B cell (primary cell): ENCODE results near the gene MLIP.

Source experiments
- EZH2 ChIP-seq: IDR thresholded peaks from 2 replicates; pipeline ENCODE4 v1.6.1; 2012; ENCODE audit warnings: borderline replicate concordance, low read depth, mild to moderate bottlenecking, moderate library complexity, low read length; ENCODE audit not compliant: insufficient read depth, poor library complexity, severe bottlenecking
- TF ChIP-seq, protein P1 (sequence below): fragments of 200-600 bp; IDR thresholded peaks from one replicate; pipeline ENCODE4 v1.8.0; 2022; ENCODE audit warnings: antibody characterized with exemption, mild to moderate bottlenecking

- TF ChIP-seq, protein P1, sequence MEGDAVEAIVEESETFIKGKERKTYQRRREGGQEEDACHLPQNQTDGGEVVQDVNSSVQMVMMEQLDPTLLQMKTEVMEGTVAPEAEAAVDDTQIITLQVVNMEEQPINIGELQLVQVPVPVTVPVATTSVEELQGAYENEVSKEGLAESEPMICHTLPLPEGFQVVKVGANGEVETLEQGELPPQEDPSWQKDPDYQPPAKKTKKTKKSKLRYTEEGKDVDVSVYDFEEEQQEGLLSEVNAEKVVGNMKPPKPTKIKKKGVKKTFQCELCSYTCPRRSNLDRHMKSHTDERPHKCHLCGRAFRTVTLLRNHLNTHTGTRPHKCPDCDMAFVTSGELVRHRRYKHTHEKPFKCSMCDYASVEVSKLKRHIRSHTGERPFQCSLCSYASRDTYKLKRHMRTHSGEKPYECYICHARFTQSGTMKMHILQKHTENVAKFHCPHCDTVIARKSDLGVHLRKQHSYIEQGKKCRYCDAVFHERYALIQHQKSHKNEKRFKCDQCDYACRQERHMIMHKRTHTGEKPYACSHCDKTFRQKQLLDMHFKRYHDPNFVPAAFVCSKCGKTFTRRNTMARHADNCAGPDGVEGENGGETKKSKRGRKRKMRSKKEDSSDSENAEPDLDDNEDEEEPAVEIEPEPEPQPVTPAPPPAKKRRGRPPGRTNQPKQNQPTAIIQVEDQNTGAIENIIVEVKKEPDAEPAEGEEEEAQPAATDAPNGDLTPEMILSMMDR: no peak
- TF ChIP-seq EZH2: no peak
Measured at GRCh38 chr6:54156650-54157250, 45.5 kb downstream of the MLIP start.
